SK-N-SH treated with all-trans-retinoic acid at 6 μM for 48 hours (cell line): ENCODE data around the gene MYH6.

Experiments used
- ATAC-seq: fragments of 200-7000 bp; cut with Tn5 transposase; 3 replicates; pipeline ENCODE4 v1.9.1; 2020; ENCODE audit warnings: mild to moderate bottlenecking, moderate library complexity
- ARNTL ChIP-seq: fragments of 450-650 bp; formaldehyde crosslinking; IDR thresholded peaks from 2 replicates; pipeline ENCODE4 v1.5.0; 2020; ENCODE audit warnings: low read depth, mild to moderate bottlenecking, moderate library complexity, borderline replicate concordance
- CREB5 ChIP-seq: fragments of 250-450 bp; sonication (Bioruptor Pico); IDR thresholded peaks from 2 replicates; pipeline ENCODE4 v1.5.1; 2020; ENCODE audit warnings: low read depth, mild to moderate bottlenecking, moderate library complexity
- CSDC2 ChIP-seq: fragments of 250-450 bp; sonication (Bioruptor Pico); IDR thresholded peaks from 2 replicates; pipeline ENCODE4 v1.5.0; 2020; ENCODE audit warnings: mild to moderate bottlenecking, moderate library complexity
- CSRNP3 ChIP-seq: fragments of 250-450 bp; sonication (Bioruptor Pico); IDR thresholded peaks from 2 replicates; pipeline ENCODE4 v1.5.1; 2021; ENCODE audit warnings: mild to moderate bottlenecking, moderate library complexity
- ESRRG ChIP-seq: fragments of 250-450 bp; sonication (Bioruptor Pico); IDR thresholded peaks from 2 replicates; pipeline ENCODE4 v1.6.1; 2021; ENCODE audit warnings: mild to moderate bottlenecking
- GLIS3 ChIP-seq: fragments of 250-450 bp; sonication (Bioruptor Pico); IDR thresholded peaks from 2 replicates; pipeline ENCODE4 v1.5.0; 2020; ENCODE audit warnings: mild to moderate bottlenecking, moderate library complexity
- OSR1 ChIP-seq: fragments of 250-450 bp; sonication (Bioruptor Pico); IDR thresholded peaks from 2 replicates; pipeline ENCODE4 v1.8.0; 2022; ENCODE audit warnings: moderate library complexity, mild to moderate bottlenecking, inconsistent platforms
- PATZ1 ChIP-seq: fragments of 250-450 bp; sonication (Bioruptor Pico); IDR thresholded peaks from 2 replicates; pipeline ENCODE4 v1.8.0; 2020; ENCODE audit warnings: mild to moderate bottlenecking, moderate library complexity, borderline replicate concordance
- PPARA ChIP-seq: fragments of 250-450 bp; sonication (Bioruptor Pico); IDR thresholded peaks from 2 replicates; pipeline ENCODE4 v1.5.0; 2020; ENCODE audit warnings: mild to moderate bottlenecking, borderline replicate concordance
- RARB ChIP-seq: fragments of 250-450 bp; sonication (Bioruptor Pico); IDR thresholded peaks from 2 replicates; pipeline ENCODE4 v1.8.0; 2021; ENCODE audit warnings: mild to moderate bottlenecking, moderate library complexity
- SNAI2 ChIP-seq: fragments of 250-450 bp; sonication (Bioruptor Pico); IDR thresholded peaks from 2 replicates; pipeline ENCODE4 v1.5.0; 2020; ENCODE audit warnings: mild to moderate bottlenecking, moderate library complexity
- TCF4 ChIP-seq: fragments of 250-450 bp; sonication (Bioruptor Pico); IDR thresholded peaks from 2 replicates; pipeline ENCODE4 v1.8.0; 2021; ENCODE audit warnings: mild to moderate bottlenecking, moderate library complexity, borderline replicate concordance
- TOX ChIP-seq: fragments of 250-450 bp; sonication (Bioruptor Pico); IDR thresholded peaks from 2 replicates; pipeline ENCODE4 v1.8.0; 2021; ENCODE audit warnings: mild to moderate bottlenecking, moderate library complexity, borderline replicate concordance
- TSHZ2 ChIP-seq: fragments of 250-450 bp; sonication (Bioruptor Pico); IDR thresholded peaks from 2 replicates; pipeline ENCODE4 v1.5.0; 2020; ENCODE audit warnings: mild to moderate bottlenecking, moderate library complexity
- ZC3H10 ChIP-seq: fragments of 250-450 bp; sonication (Bioruptor Pico); IDR thresholded peaks from 2 replicates; pipeline ENCODE4 v1.5.1; 2021; ENCODE audit warnings: mild to moderate bottlenecking, moderate library complexity
- ZFP3 ChIP-seq: fragments of 250-450 bp; sonication (Bioruptor Pico); IDR thresholded peaks from 2 replicates; pipeline ENCODE4 v1.5.0; 2020; ENCODE audit warnings: mild to moderate bottlenecking, moderate library complexity
- ZFP30 ChIP-seq: fragments of 450-650 bp; formaldehyde crosslinking; IDR thresholded peaks from 2 replicates; pipeline ENCODE4 v1.5.0; 2022; ENCODE audit warnings: mild to moderate bottlenecking, moderate library complexity
- ZNF565 ChIP-seq: fragments of 450-650 bp; formaldehyde crosslinking; conservative IDR thresholded peaks from 2 replicates; pipeline ENCODE4 v1.5.0; 2020; ENCODE audit warnings: low read depth, mild to moderate bottlenecking, moderate library complexity
- ZNF70 ChIP-seq: fragments of 450-650 bp; formaldehyde crosslinking; IDR thresholded peaks from 2 replicates; pipeline ENCODE4 v1.5.0; 2020; ENCODE audit warnings: mild to moderate bottlenecking, moderate library complexity
- ZNF8 ChIP-seq: fragments of 450-650 bp; formaldehyde crosslinking; IDR thresholded peaks from 2 replicates; pipeline ENCODE4 v1.5.0; 2020; ENCODE audit warnings: mild to moderate bottlenecking, moderate library complexity
- TF ChIP-seq, protein P1 (sequence below): fragments of 250-450 bp; sonication (Bioruptor Pico); IDR thresholded peaks from 2 replicates; pipeline ENCODE4 v1.8.0; 2021; ENCODE audit warnings: low read depth, mild to moderate bottlenecking, moderate library complexity, borderline replicate concordance

The MYH6 gene

DNA sequence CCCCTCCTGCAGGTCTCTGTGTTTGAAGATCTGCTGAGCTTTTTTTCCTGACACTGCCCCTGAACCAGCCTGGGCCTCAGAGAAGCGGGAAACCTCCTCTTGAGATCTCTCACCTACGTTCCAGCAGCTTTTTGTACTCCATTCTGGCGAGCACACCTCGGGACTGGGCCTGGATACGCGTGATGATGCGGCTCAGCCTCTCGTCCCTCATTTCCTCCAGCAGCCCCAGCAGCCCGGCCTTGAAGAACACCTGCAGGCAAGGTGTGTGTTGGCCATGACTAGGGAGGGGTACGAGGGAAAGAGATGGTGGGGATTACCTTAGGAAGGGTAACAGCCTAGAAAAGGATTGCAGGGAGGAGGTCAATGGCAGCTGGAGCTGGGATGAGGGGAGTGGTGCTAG is 17.1 kb upstream of the MYH6 start (continued):
- TF ChIP-seq TSHZ2 (CRISPR knock-in tag) (no peak), GLIS3 (no peak), ZC3H10 (no peak), ZFP30 (CRISPR knock-in tag) (no peak), CSDC2 (CRISPR knock-in tag) (no peak), PPARA (CRISPR knock-in tag) (no peak), PATZ1 (CRISPR knock-in tag) (no peak)

DNA sequence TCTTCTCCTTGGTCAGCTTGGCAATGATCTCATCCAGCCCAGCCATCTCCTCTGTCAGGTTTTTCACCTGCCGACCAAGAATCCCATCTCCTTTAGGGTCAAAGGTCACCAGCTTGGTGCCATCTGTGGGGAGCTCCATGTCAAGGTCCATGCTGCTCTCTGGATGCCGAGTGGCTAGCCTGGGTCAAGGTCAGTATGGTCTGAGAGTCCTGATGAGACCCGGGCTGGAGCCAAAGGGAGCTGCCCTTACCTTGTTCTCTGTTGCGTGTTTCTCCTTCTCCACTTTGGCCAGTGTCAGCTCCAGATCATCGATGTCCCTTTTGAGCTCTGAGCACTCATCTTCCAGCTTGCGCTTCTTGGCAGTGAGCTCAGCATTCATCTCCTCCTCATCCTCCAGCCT is 15.6 kb upstream of the MYH6 start:
- no peak for TF ChIP-seq TSHZ2 (CRISPR knock-in tag)
- TF ChIP-seq, protein P1, sequence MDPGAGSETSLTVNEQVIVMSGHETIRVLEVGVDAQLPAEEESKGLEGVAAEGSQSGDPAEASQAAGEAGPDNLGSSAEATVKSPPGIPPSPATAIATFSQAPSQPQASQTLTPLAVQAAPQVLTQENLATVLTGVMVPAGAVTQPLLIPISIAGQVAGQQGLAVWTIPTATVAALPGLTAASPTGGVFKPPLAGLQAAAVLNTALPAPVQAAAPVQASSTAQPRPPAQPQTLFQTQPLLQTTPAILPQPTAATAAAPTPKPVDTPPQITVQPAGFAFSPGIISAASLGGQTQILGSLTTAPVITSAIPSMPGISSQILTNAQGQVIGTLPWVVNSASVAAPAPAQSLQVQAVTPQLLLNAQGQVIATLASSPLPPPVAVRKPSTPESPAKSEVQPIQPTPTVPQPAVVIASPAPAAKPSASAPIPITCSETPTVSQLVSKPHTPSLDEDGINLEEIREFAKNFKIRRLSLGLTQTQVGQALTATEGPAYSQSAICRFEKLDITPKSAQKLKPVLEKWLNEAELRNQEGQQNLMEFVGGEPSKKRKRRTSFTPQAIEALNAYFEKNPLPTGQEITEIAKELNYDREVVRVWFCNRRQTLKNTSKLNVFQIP (CRISPR knock-in tag) = no peak
- no peak for TF ChIP-seq ZNF70 (CRISPR knock-in tag)
- no peak for TF ChIP-seq TCF4 (CRISPR knock-in tag)
- TF ChIP-seq PATZ1 (CRISPR knock-in tag) = no peak
- no peak for TF ChIP-seq ZNF565 (CRISPR knock-in tag)
- no peak for TF ChIP-seq GLIS3
- TF ChIP-seq ZFP30 (CRISPR knock-in tag) = no peak
- no peak for TF ChIP-seq CSRNP3
- TF ChIP-seq ARNTL (CRISPR knock-in tag) = no peak
- no peak for TF ChIP-seq SNAI2 (CRISPR knock-in tag)
- TF ChIP-seq ZNF8 (CRISPR knock-in tag) = no peak
- TF ChIP-seq PPARA (CRISPR knock-in tag) = no peak
- TF ChIP-seq ZFP3 (CRISPR knock-in tag) = no peak
- TF ChIP-seq ZC3H10 = no peak
- TF ChIP-seq RARB (CRISPR knock-in tag) = no peak
- no peak for TF ChIP-seq TOX (CRISPR knock-in tag)
- TF ChIP-seq OSR1 = no peak
- TF ChIP-seq ESRRG = no peak
- no peak for TF ChIP-seq CREB5
- ATAC-seq = no peak
